HG03108 (cell line): ENCODE results near the gene SERP2.
"Not testable (repeated sequence)": the region's sequence is repeated elsewhere in the genome, so short reads cannot be mapped to it uniquely, and the experiment has no call there.

Experiments
- ATAC-seq: cut with Tn5 transposase; IDR thresholded peaks from one replicate; pipeline ENCODE4 v1.9.1; 2021; ENCODE audit warnings: moderate library complexity; ENCODE audit not compliant: unreplicated experiment

SERP2 gene

DNA sequence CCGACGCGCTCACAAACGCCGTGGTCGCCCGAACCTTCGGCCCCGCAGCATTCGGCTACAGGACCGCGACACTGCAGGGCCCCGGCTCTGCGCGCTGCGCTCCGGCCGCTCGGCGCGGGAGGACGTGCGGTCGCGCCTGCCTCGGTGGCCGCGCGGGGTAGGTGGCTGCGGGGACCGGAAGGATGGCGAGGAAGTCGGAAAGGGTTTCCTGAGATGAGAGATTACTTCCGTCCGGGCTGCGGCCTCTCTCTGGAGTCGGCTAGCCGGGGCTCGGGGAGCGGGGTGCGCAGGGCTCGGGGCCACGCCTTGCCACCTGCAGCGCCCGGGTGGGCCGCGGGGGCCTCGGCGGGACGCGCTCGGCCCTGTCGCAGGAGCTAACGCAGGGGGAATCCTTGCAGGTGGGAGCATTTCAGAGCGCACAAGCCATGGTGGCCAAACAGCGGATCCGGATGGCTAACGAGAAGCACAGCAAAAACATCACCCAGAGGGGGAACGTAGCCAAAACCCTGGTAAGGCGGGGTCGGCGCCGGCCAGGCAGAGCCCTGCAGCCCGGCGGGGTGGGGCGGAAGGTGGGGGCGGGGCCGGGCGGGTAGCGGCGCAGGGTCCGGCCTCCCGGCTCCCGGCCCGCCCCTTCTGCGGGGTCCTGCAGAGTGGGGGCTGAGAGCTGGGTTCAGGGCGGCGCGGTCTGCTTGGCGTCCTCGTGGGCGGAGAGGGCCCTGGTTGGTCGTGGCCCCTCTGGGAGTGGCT, at the start of gene SERP2:
Gene SERP2, plus strand, starts transcription at position 224 of the 747 bp plus-strand sequence. Its CDS starts 202 bp downstream, at position 426.
- ATAC-seq, result no peak

GRCh38 chr13:44326961-44327360, 46.7 kb upstream of the SERP2 start:
- ATAC-seq, result no peak

DNA sequence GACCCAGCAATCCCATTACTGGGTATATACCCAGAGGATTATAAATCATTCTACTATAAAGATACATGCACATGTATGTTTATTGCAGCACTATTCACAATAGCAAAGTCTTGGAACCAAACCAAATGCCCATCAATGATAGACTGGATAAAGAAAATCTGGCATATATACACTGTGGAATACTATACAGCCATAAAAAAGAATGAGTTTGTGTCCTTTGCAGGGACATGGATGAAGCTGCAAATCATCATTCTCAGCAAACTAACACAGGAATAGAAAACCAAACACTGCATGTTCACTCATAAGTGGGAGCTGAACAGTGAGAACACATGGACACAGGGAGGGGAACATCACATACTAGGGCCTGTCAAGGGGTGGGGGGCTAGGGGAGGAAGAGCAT, 44.6 kb upstream of the SERP2 start:
- ATAC-seq, result not testable (repeated sequence)

GRCh38 chr13:44329909-44330545, 43.6 kb upstream of the SERP2 start:
- ATAC-seq, result no peak

GRCh38 chr13:44331446-44331845, 42.2 kb upstream of the SERP2 start:
- no peak for ATAC-seq

- ATAC-seq, result no peak
These were observed 41.4 kb upstream of the SERP2 start for GRCh38 chr13:44331912-44332851.

GRCh38 chr13:44333950-44334655, 39.5 kb upstream of the SERP2 start:
- ATAC-seq, result no peak

DNA sequence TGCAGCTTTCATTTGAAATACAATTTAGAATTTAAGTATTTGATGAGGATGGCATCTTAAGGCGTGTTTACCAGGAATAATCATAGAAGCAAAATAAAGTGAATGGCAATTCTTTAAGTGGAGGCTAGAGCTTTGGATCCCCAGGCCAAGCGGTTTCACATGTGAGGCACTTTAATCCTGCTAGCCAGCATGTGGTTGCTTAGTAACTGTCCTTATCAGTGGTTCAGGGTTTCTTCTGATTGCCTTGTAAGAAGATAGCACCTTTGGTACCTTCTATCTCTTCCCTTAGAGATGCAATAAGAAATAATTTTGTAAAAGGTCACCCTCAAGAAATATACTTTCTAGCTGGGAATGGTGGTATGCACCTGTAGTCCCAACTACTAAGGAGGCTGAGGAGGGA, 38.9 kb upstream of the SERP2 start:
- ATAC-seq, result no peak

DNA sequence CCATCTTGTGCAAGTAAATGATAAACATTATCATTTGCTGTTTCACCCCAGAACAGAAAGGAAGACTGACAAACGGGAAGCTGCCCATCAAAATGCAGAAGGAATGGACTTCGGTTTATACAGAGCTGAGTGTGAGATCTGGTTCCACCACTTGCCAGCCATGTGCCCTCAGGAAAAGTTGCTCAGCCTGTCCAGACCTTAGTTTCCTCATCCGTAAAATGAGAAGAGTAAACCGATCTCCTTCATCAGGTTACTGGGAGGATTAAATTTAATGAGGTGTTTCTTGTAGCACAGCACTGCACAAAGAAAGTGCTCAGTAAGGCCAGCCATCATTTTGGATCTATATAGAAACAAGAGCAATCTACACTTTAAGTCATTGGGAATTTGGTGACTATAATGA, 36.7 kb upstream of the SERP2 start:
- no peak for ATAC-seq

DNA sequence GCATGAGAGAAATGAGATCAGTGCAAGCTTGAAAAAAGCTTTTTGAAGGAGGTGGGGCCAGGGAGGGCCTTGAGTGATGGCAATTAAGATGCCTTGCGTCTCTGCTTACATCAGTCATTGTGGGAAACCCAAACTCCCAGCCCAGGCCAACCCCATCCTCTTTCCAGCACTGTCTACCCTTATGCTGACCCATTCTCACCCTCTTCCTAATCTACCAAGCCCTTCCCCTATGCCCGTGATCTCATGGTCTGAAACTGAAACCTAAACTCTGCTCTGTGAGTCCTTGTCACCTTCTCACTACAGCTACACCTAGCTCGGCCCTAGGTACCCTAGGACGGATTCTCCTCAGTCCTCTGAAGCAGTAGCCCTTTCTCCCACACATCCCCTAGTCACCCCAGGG, 36.0 kb upstream of the SERP2 start:
- ATAC-seq, result no peak

DNA sequence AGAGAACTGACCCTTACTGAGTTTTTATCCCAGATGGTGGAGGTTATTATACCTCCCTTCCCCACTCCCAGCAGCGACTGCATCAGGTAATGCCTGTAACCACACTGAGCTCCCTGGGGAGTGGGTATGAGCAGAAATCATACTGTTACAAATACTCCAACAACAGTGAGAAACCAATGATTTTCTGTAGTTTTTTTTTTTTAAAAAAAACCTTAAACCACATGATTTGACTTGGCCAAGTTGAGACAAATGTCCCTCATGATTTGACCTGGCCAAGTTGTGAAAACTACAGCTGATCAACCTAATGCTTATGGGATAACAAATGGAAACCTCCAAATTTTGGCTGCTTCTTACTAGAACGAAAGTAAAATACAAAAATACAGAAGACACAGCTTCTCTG, 33.1 kb upstream of the SERP2 start:
- ATAC-seq, result no peak

- no peak for ATAC-seq
These were observed 30.9 kb upstream of the SERP2 start for GRCh38 chr13:44342741-44343140.

DNA sequence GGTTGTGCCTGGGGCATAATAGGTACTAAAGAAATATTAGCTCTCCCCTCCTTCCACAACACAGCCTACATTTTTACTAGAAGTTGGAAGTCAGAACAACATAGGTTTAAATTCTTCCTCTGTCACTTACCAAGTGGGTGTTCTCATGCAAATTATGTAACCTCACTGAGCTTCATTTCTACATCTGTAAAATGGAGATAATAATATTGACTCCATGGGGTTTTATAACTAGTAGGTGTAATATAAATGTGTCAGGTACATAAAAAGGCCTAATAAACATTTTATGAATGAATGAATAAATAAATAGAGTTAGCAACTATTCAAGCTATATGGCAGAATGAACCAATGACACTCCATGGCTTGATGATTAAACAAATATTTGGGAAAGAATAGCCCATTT, 27.1 kb upstream of the SERP2 start:
- ATAC-seq, result no peak

DNA sequence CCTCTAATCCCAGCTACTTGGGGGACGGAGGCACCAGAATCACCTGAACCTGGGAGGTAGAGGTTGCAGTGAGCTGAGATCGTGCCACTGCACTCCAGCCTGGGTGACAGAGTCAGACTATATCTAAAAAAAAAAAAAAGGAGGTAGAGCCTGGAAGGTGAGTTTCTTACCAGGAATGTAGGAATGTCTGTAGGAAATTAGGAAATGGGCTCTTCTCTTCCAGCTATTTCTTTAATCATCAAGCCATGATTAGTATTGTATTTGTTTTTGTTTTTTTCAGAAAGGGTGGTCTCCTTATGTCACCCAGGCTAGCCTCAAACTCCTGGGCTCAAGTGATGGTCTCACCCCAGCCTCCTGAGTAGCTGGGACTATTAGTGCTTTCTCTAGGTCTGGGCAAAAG, 26.3 kb upstream of the SERP2 start:
- ATAC-seq, result no peak

GRCh38 chr13:44347949-44348348, 25.7 kb upstream of the SERP2 start:
- no peak for ATAC-seq

GRCh38 chr13:44350775-44351504, 22.7 kb upstream of the SERP2 start:
- ATAC-seq, result no peak

GRCh38 chr13:44351505-44351854, 22.1 kb upstream of the SERP2 start:
- no peak for ATAC-seq

DNA sequence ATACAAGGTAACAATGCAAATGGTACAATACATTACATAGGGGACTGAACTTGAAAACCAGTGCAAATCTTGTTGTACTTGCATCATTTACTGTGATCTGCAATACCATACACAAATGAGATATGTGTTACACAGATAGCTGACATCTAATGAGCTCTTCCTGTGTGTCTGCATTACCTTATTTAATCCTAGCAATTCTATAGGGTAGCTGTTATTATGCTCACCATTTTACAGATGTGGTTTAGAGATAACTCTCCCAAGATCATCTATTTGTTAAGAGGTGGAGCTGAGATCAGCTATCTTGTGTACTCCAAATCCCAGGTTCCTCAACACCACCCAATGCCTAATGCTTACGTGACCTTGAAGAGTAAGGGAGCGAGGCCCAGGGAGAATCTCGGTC, 21.4 kb upstream of the SERP2 start:
- ATAC-seq, result no peak

DNA sequence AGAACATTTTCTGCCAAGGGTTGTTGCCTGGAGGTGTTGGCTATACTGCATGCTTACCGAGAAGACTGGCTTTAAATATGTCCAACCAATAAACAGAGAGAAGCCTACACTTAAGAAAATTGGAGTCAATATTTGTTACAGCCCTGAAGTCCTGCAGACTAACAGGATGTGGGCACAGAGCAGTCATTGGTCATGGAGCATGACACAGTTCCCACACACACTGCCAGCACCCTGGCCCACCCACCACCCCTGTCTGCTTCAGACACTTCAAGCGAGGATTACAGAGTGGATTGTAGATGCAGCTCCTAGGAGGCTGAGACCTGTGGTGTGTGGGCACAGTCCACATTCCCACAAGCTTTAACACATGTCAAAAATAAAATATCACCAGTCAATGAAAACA, 21.0 kb upstream of the SERP2 start:
- no peak for ATAC-seq

DNA sequence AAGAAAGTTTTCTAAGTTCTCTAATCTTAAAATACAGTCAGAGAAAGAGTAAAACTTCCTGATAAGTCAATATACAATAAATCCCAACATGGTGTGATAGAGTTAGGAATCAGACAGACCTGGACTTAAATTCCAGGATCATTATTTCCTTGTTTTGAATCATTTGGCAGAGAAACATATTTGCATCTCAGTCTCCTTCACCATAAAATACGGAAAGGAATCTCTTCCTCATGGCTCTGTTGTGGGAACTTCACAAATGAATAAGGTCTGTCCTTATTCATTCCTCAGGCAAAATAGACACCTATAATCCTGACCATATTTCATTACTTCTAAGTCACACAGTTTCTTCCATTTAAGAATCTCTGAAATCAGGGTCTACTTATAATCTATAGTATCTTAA, 19.3 kb upstream of the SERP2 start:
- ATAC-seq, result no peak
